IMR-90 (cell line): ENCODE results near the gene DIAPH1. TPM values are rescaled to one million over a fixed set of nuclear protein-coding genes. Genes with fewer than 3 reads are reported as not detected.

Experiments used
- ATAC-seq: fragments of 200-7000 bp; cut with Tn5 transposase; 2 replicates; pipeline ENCODE4 v1.9.1; 2020; ENCODE audit warnings: low read depth, mild to moderate bottlenecking, moderate library complexity
- BruUV-seq: library from RNA; stranded (reverse); fragments of 400-500 nt; replicated peaks from 2 replicates; lab custom pipeline; 2021; lab: Mats Ljungman, UMichigan
- CTCF ChIA-PET: fragments of 300-600 bp; formaldehyde crosslinking; extraction: SDS; loops from one replicate; lab custom pipeline; 2021; ENCODE audit warnings: antibody characterized with exemption; lab: Yijun Ruan, JAX
- POLR2A ChIA-PET: fragments of 300-600 bp; sonication (Branson Sonifier 250); formaldehyde crosslinking; loops from one replicate; lab custom pipeline; 2022; ENCODE audit warnings: antibody characterized with exemption; ENCODE audit not compliant: unreplicated experiment; lab: Charles Lee
- DNase-seq: peaks from one replicate; pipeline ENCODE4 v3.0.0; 2013
- H2AFZ ChIP-seq: replicated peaks from 2 replicates; pipeline ENCODE3; 2013; ENCODE audit warnings: low read length, mild to moderate bottlenecking; ENCODE audit not compliant: poor library complexity
- H2AK5ac ChIP-seq: 2 replicates; pipeline ENCODE4 v1.6.1; 2013; ENCODE audit warnings: low read depth, low read length, inconsistent platforms
- H2AK9ac ChIP-seq: replicated peaks from 2 replicates; pipeline ENCODE3; 2013; ENCODE audit warnings: mild to moderate bottlenecking, low read depth, low read length, moderate library complexity; ENCODE audit not compliant: poor library complexity
- H2BK120ac ChIP-seq: 2 replicates; pipeline ENCODE4 v1.6.1; 2013; ENCODE audit warnings: low read depth, low read length, inconsistent platforms
- H2BK15ac ChIP-seq: 3 replicates; pipeline ENCODE4 v1.6.1; 2013; ENCODE audit warnings: low read depth, low read length, inconsistent platforms
- H2BK20ac ChIP-seq: 2 replicates; pipeline ENCODE4 v1.6.1; 2013; ENCODE audit warnings: low read depth, mild to moderate bottlenecking, inconsistent platforms, low read length, moderate library complexity
- H2BK5ac ChIP-seq: 2 replicates; pipeline ENCODE4 v1.6.1; 2013; ENCODE audit warnings: mild to moderate bottlenecking, low read depth, low read length, inconsistent platforms; ENCODE audit not compliant: poor library complexity, severe bottlenecking
- H3K14ac ChIP-seq: replicated peaks from 2 replicates; pipeline ENCODE4 v1.6.1; 2013; ENCODE audit warnings: low read depth, low read length, inconsistent platforms
- H3K18ac ChIP-seq: 2 replicates; pipeline ENCODE4 v1.6.1; 2013; ENCODE audit warnings: low read depth, low read length, control low read depth
- H3K23ac ChIP-seq: 2 replicates; pipeline ENCODE4 v1.6.1; 2013; ENCODE audit warnings: low read depth, low read length, inconsistent platforms
- H3K27ac ChIP-seq: 2 replicates; pipeline ENCODE4 v1.5.1; 2013; ENCODE audit warnings: mild to moderate bottlenecking, control low read depth, low read length; ENCODE audit not compliant: insufficient read depth
- H3K27me3 ChIP-seq: 2 replicates; pipeline ENCODE4 v1.6.1; 2013; ENCODE audit warnings: low read length; ENCODE audit not compliant: control insufficient read depth, insufficient read depth
- H3K36me3 ChIP-seq: 2 replicates; pipeline ENCODE4 v1.6.1; 2013; ENCODE audit warnings: low read length, mixed read lengths; ENCODE audit not compliant: control insufficient read depth, insufficient read depth
- H3K4ac ChIP-seq: 2 replicates; pipeline ENCODE4 v1.6.1; 2013; ENCODE audit warnings: low read depth, low read length, inconsistent platforms
- H3K4me1 ChIP-seq: 2 replicates; pipeline ENCODE4 v1.6.1; 2013; ENCODE audit warnings: low read length, mixed read lengths; ENCODE audit not compliant: control insufficient read depth, insufficient read depth
- H3K4me2 ChIP-seq: 2 replicates; pipeline ENCODE4 v1.6.1; 2013; ENCODE audit warnings: low read depth, mild to moderate bottlenecking, control low read depth, low read length, moderate library complexity
- H3K4me3 ChIP-seq: 2 replicates; pipeline ENCODE4 v1.5.1; 2013; ENCODE audit warnings: low read depth, mild to moderate bottlenecking, control low read depth, low read length, moderate library complexity; ENCODE audit not compliant: insufficient read depth
- H3K56ac ChIP-seq: 2 replicates; pipeline ENCODE4 v1.6.1; 2013; ENCODE audit warnings: low read length, inconsistent platforms; ENCODE audit not compliant: insufficient read depth; ENCODE audit errors: extremely low read depth
- H3K79me1 ChIP-seq, 2 experiments: 2 replicates each; pipeline ENCODE4 v1.6.1; 2013; ENCODE audit warnings: low read length in 2 of 2, inconsistent platforms in 1 of 2, low read depth in 1 of 2
- H3K9ac ChIP-seq: 2 replicates; pipeline ENCODE4 v1.6.1; 2013; ENCODE audit warnings: low read depth, low read length, control low read depth
- H3K9me1 ChIP-seq: 2 replicates; pipeline ENCODE4 v1.6.1; 2013; ENCODE audit warnings: low read length, inconsistent platforms; ENCODE audit not compliant: insufficient read depth
- H3K9me3 ChIP-seq: 2 replicates; pipeline ENCODE4 v1.6.1; 2013; ENCODE audit warnings: low read length; ENCODE audit not compliant: control insufficient read depth, insufficient read depth
- H4K20me1 ChIP-seq: 2 replicates; pipeline ENCODE4 v1.6.1; 2013; ENCODE audit warnings: low read length, inconsistent platforms; ENCODE audit not compliant: insufficient read depth
- H4K5ac ChIP-seq: 2 replicates; pipeline ENCODE4 v1.6.1; 2013; ENCODE audit warnings: mild to moderate bottlenecking, low read depth, low read length, control low read depth
- H4K8ac ChIP-seq, 2 experiments: 2 replicates each; pipeline ENCODE4 v1.6.1; 2013; ENCODE audit warnings: low read depth in 2 of 2, low read length in 2 of 2, control low read depth in 1 of 2, inconsistent platforms in 1 of 2
- H4K91ac ChIP-seq: 2 replicates; pipeline ENCODE4 v1.6.1; 2013; ENCODE audit warnings: low read depth, low read length, inconsistent platforms; ENCODE audit not compliant: insufficient read depth
- CEBPB ChIP-seq: IDR thresholded peaks from 2 replicates; pipeline ENCODE4 v1.6.1; 2012; ENCODE audit warnings: low read depth, low read length, improper control_type of control experiment
- CHD1 ChIP-seq: IDR thresholded peaks from 2 replicates; pipeline ENCODE4 v1.6.1; 2012; ENCODE audit warnings: low read depth, low read length, improper control_type of control experiment
- CTCF ChIP-seq: conservative IDR thresholded peaks from 2 replicates; pipeline ENCODE4 v1.5.1; 2012; ENCODE audit warnings: mild to moderate bottlenecking, low read depth, low read length, improper control_type of control experiment
- FOS ChIP-seq: fragments of 150-350 bp; IDR thresholded peaks from 2 replicates; pipeline ENCODE4 v1.6.1; 2016; ENCODE audit warnings: low read depth, low read length
- MAFK ChIP-seq: IDR thresholded peaks from 2 replicates; pipeline ENCODE4 v1.6.1; 2012; ENCODE audit warnings: low read depth, low read length, improper control_type of control experiment
- MAZ ChIP-seq: IDR thresholded peaks from 2 replicates; pipeline ENCODE4 v1.6.1; 2012; ENCODE audit warnings: low read depth, mild to moderate bottlenecking, low read length, improper control_type of control experiment, moderate library complexity, borderline replicate concordance
- MXI1 ChIP-seq: IDR thresholded peaks from 2 replicates; pipeline ENCODE4 v1.6.1; 2012; ENCODE audit warnings: low read depth, mild to moderate bottlenecking, low read length, moderate library complexity, borderline replicate concordance
- NFE2L2 ChIP-seq: fragments of 150-350 bp; IDR thresholded peaks from 2 replicates; pipeline ENCODE4 v1.6.1; 2016; ENCODE audit warnings: low read depth, mild to moderate bottlenecking, low read length
- POLR2A ChIP-seq: IDR thresholded peaks from 2 replicates; pipeline ENCODE4 v1.6.1; 2012; ENCODE audit warnings: mild to moderate bottlenecking, low read depth, low read length
- RAD21 ChIP-seq: IDR thresholded peaks from 2 replicates; pipeline ENCODE4 v1.6.1; 2012; ENCODE audit warnings: low read length, improper control_type of control experiment
- RCOR1 ChIP-seq: IDR thresholded peaks from 2 replicates; pipeline ENCODE4 v1.6.1; 2012; ENCODE audit warnings: mild to moderate bottlenecking, low read length, improper control_type of control experiment; ENCODE audit not compliant: insufficient replicate concordance
- RFX5 ChIP-seq: IDR thresholded peaks from 2 replicates; pipeline ENCODE4 v1.8.0; 2012; ENCODE audit warnings: low read depth, mild to moderate bottlenecking, low read length, moderate library complexity
- SMC3 ChIP-seq: fragments of 150-350 bp; IDR thresholded peaks from 2 replicates; pipeline ENCODE4 v1.6.1; 2016; ENCODE audit warnings: low read depth, mild to moderate bottlenecking, antibody characterized with exemption, low read length, moderate library complexity
- WGBS, 2 experiments: methylation state at CpG; one replicate each; pipeline versions ENCODE4 v1.1.5 to v1.1.7; 2013; ENCODE audit warnings: missing lambda C conversion rate in 2 of 2; ENCODE audit not compliant: insufficient read length in 1 of 2; ENCODE audit errors: extremely low coverage in 2 of 2; 5-methylcytosine and 5-hydroxymethylcytosine counted together
- dilution Hi-C: fragments of 300-500 bp; cut with HindIII; formaldehyde crosslinking; loops from one replicate; pipeline ENCODE4 v1.14.3; 2018; ENCODE audit warnings: low sequenced_read_pairs; ENCODE audit not compliant: unreplicated experiment
- in situ Hi-C: fragments of 300-500 bp; cut with MboI; formaldehyde crosslinking; loops from 3 replicates; pipeline ENCODE4 v1.14.3; 2019; ENCODE audit warnings: low sequenced_read_pairs, inconsistent platforms, mixed read lengths
- intact Hi-C: fragments of 100-400 bp; cut with micrococcal nuclease; formaldehyde crosslinking; loops from 2 replicates; pipeline ENCODE4 v1.10.0; 2022
- polyA plus RNA-seq, 3 experiments: library from polyadenylated mRNA; depleted of rRNA; stranded (reverse); fragments of >200 nt; gene quantifications; 2 replicates each; pipeline ENCODE4 v1.2.3, GENCODE V29; 2012; ENCODE audit warnings: low replicate concordance in 1 of 3
- total RNA-seq: library from RNA; depleted of rRNA; stranded (reverse); fragments of >200 nt; gene quantifications from 2 replicates; pipeline ENCODE4 v1.2.3, GENCODE V29; 2012
- TF ChIP-seq, protein P1 (sequence below): fragments of 150-350 bp; IDR thresholded peaks from 2 replicates; pipeline ENCODE4 v1.6.1; 2016; ENCODE audit warnings: low read depth, mild to moderate bottlenecking, low read length, moderate library complexity, borderline replicate concordance

Gene DIAPH1
- total and polyA plus RNA-seq, 2 of the 4 experiments (the other 2 are of a cell fraction): 12.0 to 37.4 TPM

GRCh38 chr5:141493500-141494422 lies 125.0 kb downstream of the DIAPH1 start:
- Histone ChIP-seq H3K36me3 (peaks cover 40% of the 10 kb centered on the region), H4K20me1 (peaks cover 29% of the 10 kb centered on the region), H3K79me1 (peaks cover 19 to 50% of the 10 kb centered on the region in 2 experiments), H3K27ac (no peak overlapping the region), H2AK9ac (no peak overlapping the region), H2AFZ (no peak overlapping the region), H2BK5ac (no peak overlapping the region), H3K4me1 (peaks cover 31% of the 10 kb centered on the region), H4K91ac (no peak overlapping the region), H3K9me3 (no peaks in the 10 kb centered on the region), H2BK120ac (no peak overlapping the region), H3K9me1 (peaks cover 20% of the 10 kb centered on the region), H2AK5ac (no peak overlapping the region), H3K18ac (no peak overlapping the region), H4K8ac (no peak overlapping the region), H3K4me3 (no peak overlapping the region), H3K4me2 (no peak overlapping the region), H3K4ac (no peak overlapping the region; the same call in 1 of the 2 replicates), H3K56ac (no peak overlapping the region), H2BK15ac (no peak overlapping the region), H4K5ac (no peak overlapping the region), H3K23ac (no peak overlapping the region), H3K27me3 (no peaks in the 10 kb centered on the region), H3K14ac (no peak overlapping the region), H3K9ac (no peak overlapping the region), H2BK20ac (no peak overlapping the region)
- ATAC-seq (peak; percentile 49), DNase-seq (peak; percentile 65)
- dilution Hi-C loops (no loop called here), intact Hi-C loops (no loop called here), in situ Hi-C loops (no loop called here)
- WGBS, 2 experiments: no CpG with 5 or more reads among the region's 10 CpGs
- ChIA-PET CTCF (no interaction called here), POLR2A (no interaction called here)
- BruUV-seq: no TSS peak
- TF ChIP-seq RAD21 (peak; percentile 41), SMC3 (peak; percentile 20), MXI1 (no peak), RFX5 (no peak), MAZ (no peak), RCOR1 (no peak), NFE2L2 (no peak), CHD1 (no peak), CTCF (0 out of 2 replicates have a peak, but pooled peaks have one; percentile 7), POLR2A (no peak), FOS (no peak), CEBPB (no peak), MAFK (no peak)
- TF ChIP-seq, protein P1, sequence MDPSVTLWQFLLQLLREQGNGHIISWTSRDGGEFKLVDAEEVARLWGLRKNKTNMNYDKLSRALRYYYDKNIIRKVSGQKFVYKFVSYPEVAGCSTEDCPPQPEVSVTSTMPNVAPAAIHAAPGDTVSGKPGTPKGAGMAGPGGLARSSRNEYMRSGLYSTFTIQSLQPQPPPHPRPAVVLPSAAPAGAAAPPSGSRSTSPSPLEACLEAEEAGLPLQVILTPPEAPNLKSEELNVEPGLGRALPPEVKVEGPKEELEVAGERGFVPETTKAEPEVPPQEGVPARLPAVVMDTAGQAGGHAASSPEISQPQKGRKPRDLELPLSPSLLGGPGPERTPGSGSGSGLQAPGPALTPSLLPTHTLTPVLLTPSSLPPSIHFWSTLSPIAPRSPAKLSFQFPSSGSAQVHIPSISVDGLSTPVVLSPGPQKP: no peak
